Embryonic facial prominence (tissue), 1 donor: ENCODE results near the gene KCNV2.

ENCODE experiments used
- DNase-seq: peaks from one replicate; pipeline ENCODE4 v3.0.0-alpha.2; 2016; ENCODE audit errors: extremely low spot score

KCNV2 gene

DNA sequence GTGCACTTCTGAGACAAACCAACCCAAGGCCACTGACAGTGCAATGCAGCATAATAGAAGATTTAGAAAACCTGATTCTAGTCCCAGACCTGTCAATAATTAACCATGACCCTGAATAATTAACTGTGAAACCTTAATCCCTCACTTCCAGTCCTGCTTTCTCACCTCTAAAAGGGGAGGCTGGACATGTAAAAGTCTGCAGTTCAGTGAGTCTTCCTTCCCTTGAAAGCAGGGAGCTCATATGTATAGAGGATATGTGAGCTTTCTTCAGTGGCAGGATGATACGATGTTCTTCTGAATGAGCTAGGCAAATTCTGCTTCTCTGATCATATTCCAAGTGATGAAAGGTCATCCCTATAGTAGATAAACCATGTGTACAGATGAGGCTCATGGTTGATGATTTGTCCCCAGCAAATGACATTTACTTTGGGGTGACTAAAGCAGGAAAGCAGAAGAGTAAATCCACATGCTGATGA, 2.9 kb downstream of the KCNV2 start:
- DNase-seq = no peak

DNA sequence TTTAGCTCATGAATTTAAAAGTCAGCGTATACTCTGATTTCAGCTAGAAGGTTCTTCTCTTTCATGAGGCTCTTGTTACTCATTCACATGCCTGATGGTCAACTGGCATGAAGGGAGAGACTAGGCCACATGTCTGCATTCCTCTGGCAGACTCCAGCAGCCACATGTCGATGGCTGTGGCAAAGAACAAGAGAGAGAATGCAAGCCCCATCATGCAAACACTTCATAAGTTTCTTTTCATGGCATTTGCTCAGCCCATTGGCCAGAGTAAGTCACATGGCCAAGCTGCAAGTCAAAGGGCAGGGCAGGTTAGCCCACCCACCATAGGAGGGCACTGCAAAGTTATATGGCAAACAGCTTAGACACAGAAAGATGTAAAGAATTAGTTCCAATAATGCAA, 5.4 kb downstream of the KCNV2 start:
- DNase-seq = no peak

DNA sequence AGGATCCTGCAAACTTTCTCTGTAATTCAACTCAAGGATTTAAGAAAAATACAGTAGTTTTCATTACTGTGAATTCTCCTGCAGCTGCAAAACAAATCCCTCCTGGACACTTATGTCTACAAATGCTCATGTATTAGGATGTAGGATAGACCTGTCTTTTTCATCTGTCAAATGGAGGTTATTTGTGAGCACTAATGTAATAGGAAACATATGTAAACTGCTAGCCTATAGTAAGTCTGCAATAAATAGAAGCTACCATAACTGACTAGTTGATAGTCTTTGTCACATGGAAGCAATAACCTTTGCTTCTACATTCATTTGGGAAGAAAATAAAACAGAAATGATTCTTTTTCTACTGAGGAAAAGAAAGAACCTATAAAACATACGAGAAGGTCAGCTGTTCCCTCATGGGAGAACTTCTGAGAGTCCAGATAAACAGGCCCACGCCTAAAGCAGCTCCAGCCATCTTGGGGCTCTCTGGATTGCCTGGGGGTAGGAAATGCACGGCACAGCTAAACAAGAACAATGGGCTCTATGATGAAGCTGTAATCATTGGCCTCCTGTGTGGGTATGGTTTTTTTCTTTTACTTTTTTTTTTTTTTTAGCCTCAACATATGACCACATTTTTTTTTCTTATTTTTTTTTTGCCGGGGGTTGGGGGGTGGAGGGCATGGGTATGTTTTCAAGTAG, 6.2 kb downstream of the KCNV2 start:
- DNase-seq = no peak

DNA sequence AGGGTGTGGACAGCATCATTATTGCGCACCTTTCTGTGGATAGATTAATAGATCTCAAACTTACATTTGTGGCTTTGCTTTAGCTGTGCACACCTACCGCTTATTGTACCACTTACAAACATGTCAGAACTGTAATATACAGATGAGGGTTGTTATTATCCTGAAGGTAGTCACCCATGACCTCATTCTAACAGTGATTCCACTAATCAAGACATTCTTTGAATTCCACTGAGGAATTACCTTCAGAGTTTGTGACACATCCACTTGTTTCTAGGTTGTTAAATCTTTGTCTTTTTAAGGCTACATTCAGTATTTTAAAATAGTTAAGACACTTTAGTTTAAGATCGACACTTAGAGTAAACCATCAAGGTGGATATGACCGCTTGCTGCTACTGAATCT, 7.8 kb downstream of the KCNV2 start:
- DNase-seq = no peak

DNA sequence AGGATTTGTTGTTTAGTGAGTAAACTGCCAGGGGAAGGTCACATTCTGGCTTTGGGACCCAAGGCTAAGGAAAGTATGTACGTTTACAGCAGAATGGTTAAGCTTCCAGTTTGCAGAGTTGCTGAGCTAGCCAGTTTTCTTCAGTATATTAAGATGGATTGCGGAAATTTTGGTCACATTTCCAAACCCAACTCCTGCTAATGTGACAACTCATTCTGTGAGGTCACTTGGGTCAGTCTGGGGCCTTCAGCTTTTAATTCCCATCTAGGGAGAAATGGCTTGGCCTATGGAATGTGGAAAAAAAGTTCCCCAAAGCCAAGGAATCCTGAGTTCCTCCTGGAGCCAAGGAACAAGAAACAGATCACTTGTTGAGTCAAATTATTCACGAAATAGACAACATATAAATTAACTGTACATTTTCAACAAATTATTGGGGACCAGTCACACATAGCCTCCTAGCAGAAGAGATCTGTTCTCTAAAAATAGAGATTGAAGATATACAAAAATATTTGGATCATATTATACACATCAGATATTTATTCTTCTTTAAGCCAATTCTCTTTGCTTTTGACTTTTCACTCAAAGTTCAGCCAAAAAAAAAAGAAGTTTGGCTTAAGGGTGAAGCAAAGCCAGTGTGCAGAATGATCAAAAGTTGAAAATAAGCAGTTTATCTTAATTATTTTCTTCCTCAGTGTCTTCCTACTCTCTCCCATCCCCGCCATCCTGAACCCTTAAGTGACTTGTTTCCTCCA, 8.8 kb downstream of the KCNV2 start:
- DNase-seq = no peak

DNA sequence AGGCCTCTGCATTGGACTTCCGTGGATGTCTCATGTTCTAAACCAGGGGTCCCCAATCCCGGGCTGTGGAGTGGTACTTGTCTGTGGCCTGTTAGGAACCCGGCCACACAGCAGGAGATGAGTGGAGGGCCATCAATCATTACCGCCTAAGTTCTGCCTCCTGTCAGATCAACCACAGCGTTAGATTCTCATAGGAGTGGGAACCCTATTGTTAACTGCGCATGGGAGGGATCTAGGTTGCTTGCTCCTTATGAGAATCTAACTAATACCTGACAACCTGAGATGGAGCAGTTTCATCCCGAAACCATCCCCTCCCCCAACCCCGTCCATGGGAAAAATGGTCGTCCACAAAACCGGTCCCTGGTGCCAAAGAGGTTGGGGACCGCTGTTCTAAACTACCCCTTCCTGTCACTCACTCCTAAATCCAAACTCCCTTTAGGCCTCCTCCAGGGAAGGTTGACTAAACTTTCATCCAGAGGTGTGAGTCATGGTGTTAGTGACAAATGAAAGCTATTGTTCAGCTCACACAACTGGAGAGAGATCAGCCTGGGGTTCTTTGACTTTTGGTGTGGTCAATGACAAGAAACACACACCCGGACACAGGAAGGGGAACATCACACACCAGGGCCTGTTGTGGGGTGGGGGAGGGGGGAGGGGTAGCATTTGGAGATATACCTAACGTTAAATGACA, 9.5 kb downstream of the KCNV2 start:
- DNase-seq = no peak

DNA sequence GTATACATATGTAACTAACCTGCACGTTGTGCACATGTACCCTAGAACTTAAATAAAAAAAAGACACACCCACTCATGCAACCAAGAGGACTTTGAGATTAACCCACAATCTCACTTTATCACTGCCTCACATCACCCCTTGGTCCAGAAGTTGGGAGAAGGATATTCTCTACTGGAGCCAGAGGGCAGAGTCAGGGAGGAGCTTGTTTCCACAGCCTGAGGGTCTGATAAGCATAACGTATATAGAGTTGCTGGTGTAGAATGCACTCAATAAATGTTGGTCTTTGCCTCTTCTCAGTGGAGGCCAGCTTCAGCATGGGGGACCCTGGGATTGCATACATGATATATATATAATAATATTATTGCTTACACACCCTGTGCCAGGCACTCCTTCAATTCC, 10.1 kb downstream of the KCNV2 start:
- no peak for DNase-seq

DNA sequence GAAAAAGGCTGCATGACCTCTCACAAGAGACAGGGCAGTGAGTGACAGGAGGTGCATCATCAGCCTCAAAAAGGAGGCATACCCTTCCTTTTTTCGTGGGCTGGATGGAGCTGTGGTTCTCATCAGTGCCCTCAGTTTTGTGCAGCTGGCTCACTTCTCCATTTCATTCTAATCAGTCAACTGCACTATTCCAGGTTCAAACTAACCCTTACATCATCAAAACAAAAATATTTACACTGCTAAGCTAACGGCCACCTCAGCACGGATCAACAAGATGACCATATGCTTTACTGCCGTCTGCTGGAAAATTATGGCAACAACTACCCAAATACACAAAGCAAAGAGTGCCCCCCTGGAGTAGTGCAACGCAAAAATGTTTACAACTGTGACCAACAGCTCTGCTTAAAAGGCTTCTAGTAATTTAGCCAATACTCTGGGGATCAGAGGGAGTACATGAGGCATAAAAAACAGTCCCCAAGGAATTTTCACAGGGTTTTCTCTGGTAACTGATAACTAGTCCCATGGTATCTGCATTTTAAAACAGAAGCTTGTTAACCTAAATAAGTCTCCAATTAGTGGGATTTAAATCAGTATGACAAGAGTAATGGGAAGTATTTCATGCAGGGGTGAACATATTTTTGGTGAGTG, 10.8 kb downstream of the KCNV2 start:
- no peak for DNase-seq

DNA sequence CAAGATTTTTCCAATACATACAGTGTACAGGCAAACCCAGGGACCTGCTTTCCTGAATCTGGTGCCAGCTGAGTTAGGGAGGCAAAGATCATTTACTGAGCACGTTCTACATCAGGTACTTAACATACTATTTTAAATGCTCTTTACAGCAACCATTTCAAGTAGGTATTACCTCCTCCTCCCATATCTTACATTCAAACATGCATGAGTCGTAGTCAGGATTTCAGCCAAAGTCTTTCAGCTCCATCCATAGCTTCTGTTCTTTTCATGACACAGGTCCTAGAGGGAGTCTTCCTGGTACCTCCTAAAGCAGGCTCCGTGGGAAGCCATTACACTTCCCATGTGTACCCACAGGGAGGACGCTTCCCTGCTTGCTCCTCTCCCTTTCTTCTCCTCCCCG, 11.7 kb downstream of the KCNV2 start:
- DNase-seq = no peak

DNA sequence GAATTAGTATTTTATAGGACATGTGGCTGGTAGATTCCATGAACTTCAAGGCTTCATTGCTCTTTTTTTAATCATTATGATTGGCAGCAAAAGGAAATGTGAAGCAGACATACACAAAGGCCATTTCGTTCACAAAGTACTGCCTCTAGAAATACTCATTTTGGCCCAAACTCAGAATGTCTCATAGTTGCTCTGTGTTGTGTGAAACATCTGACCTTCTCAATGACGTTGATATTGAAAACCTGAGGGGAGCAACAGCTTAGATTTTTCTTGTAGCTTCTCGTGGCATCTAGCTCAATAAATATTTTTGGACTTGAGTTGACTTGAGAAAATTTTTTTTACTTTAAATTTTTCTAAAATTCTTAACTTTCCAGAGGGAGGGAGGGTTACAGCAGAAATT, 12.4 kb downstream of the KCNV2 start:
- no peak for DNase-seq

DNA sequence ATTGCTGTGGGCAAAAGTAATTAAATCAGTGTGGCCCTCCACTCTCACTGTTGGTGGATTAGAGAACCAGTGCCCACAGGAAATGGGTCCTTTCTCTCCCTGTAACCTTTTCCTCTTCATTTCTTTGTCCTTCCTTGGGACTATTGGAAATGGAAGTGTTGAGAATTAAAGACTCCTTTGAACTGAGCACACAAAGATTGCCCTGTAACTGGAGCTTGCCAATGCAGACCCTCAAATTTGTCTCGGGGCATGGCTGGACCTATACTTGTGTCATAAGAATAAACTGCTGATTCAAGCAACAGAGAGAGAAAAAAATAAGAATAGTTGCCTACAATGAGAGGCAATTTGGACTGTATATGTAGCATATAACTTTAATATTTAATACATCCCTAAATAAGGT, 13.7 kb downstream of the KCNV2 start:
- no peak for DNase-seq

DNA sequence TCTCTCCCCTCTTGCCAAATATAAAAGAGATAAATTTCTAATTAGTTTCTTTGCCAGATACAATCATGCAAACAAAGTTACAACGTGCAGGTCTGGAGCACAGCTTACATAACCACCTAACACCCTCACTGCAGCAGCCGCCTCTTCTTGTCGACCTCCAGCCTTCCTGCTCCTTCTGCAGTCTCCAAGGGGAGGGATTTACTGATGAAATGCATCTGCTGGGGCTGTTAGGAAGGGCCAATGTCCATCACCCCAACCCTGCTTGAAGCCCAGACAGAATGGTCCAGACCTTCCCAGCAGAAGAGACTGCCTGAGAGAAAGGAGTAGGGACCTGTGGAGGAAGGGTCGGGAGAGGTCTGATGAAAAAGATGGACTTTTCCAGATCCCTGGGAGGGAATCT, 15.2 kb downstream of the KCNV2 start:
- no peak for DNase-seq

DNA sequence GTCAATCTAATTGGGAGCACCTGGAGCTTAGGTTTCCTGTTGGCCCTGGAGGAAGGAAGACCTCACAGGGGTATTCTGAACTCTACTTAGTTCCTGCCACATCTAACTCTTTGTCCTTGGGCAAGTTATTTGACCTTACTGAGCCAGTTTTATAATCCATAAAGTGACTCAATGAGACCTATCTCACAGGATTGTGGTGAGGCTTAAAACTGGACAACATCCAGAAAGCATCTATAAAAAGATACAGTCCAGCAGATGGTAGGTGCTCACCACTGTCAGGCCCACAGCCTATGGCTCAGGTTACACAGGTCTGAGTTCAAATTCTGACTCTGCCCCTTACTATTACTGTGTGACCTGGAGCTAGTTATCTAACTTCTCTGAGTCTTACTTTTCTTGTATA, 23.3 kb downstream of the KCNV2 start:
- DNase-seq = no peak

DNA sequence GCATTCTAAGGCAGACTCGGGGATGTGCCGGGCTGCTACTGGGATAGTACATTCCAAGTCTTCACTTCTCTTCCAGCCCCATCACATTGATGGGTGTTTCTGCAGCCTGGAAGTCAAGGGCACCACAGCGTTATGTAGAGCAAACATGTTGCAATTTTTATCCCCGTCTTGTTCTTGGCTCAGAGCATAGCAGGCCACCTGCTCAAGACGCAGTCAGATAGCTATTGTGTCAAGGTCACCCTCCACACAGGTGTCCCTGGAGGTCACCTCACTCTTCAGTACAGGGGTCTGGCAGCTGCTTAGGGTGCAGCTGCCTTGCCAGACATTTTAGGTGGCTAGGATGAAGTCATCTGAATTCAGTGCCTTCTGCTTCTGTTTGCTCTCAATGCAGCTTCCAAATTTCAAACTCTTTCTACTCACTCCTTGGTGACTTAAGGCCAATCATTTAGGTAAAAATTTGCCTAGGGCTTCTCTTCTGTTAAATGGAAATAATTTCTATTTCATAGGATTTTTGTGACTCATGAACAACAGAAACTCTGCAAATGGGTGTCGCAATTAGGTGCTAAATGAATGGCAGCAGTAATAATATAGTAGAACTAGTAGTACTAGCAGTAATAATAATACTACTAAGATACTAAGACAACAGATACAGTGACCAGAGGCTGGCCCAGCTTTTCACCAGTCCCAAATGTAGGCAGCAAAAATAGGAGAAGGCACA, 24.3 kb downstream of the KCNV2 start:
- DNase-seq = no peak

DNA sequence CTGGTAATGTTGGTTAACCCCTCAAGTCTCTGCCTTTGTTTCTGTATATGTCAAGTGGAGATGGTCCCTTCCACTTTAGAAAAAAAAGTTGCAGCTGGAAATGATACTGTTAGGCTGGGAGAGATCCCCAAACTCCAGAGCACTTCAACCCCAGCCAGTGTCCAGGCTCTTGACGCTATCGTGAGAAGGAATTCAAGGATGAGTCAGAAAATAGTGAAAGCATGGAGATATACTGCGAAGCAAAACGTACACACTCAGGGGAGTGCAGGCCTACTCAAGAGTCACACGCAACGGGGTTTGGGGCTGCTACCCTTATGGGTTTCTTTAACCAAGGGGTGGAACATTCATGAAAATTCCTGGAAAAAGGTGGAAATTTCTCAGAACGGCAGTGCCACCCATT, 24.9 kb downstream of the KCNV2 start:
- no peak for DNase-seq

DNA sequence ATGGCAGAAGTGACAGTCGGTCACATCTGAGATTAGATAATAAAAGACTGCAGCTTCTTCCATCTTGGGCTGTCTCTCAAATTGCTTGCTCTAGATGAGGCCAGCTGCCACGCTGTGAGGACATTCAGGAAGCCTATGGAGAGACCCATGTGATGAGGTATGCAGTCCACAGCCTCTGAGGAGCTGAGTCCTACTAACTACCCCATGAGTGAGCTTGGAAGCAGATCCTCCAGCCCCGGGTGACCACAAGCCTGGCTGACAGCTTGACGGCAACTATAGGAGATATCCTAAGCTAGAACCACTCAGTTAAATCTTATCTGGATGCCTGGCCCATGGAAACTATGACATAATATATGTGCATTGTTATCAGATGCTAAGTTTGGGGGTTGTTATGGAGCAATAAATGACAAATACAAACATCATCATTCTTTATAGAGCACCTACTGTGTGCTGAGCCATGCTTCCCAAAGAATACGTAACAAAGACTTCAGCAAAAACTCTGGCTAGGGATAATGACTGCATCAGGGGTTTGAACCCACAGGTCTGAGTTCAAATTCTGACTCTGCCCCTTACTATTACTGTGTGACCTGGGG, 26.7 kb downstream of the KCNV2 start:
- no peak for DNase-seq

DNA sequence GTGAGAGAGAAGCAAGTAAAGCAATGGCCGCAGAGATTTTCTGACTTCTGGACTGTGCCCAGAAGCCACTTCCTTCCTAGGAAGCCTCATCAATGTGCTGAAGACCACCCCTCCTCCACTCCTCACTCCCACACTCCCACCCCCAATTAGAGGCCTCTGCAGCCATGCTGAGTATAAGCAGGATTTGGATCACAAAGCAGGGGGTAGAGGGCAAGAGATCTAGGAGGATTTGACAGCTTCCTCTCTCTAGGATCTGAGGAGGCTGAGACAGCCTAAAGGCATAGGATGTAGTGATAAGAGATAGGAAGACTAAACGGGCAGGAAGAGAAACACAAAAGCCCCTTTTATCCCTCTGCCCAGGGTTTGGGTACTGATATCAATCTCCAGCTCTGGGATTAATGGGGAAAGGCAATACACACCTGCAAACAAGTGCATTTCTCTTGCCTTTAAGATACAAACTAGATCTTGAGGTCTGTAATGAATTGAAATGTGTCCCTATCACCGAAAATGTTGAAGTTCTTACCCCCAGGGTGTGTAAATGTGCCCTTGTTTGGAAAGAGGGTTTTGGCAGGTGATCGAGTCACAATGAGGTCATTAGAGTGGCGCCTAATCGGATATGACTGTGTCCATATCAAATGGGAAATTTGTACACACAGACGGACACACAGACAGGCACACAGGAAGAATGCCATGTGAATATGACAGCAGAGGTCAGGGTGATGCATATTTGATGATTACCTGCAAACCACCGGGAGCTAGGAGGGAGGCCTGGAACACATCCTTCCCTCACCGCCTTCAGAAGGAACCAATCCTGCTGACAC, 28.5 kb downstream of the KCNV2 start:
- no peak for DNase-seq

DNA sequence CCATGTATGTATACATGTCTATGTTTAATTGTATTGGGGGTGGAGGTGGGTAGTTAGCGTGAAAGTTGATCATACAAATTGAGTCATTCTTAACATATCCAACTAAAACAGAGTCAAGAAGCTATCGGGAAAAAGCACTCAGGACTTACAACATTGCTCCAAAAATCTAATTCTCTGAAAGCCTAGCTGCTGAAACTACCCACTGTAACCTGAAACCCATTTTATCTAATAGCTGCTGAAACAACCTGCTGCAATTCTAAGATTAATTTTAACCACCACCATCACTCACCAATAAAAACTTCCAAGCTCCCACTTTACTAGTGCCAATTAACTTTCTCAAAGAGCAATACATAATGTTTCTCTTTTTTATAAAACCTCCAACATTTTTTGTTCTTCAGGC, 32.2 kb downstream of the KCNV2 start:
- no peak for DNase-seq

DNA sequence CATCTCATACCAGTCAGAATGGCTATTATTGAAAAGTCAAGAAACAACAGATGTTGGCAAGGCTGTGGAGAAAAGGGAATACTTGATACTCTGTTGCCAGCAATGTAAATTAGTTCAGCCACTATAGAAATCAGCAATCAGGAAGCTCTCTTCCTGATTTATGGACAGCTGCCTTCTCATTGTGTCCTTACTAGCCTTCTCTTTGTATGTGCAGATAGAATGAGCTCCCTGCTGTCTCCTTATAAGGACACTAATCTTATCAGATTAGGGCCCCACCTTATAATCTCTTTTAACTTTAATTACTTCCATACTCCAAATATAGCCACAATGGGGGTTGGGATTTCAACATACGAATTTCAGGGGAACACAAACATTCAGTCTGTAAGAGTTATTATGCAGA, 38.0 kb downstream of the KCNV2 start:
- DNase-seq = no peak

DNA sequence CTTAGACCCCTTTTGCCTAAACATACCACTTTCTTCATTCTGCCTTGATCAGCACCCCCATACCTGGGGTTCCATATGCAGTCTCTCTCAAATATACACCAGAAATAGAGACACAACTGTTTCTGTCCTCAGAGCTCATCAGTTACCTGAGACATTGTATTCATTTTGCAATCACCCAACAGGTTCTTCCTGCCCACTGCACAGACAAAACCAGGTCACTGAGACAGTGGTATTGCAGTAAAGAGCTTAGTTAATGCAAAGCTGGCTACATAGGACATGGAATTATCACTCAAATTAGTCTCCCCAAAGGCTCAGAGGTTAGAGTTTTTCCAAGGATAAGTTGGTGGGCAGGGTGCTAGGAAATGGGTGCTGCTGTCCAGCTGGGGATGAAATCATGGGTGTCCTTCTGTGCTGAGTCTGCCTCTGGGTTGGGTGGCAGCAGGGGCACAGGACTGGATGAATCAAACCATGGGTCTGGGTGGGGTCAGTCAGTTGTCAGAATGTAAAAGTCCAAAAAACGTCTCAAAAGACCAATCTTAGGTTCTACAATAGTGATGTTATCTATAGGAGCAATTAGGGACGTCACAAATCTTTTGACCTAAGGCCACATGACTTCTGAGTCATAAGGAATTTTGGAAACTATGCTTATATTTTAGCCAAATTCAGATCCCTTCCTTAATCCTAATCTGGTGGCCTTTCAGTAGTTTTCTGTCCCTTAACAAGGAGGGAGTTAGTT, 41.0 kb downstream of the KCNV2 start:
- DNase-seq = no peak
